ENCODE results near the gene USP7.
"Not testable (repeated sequence)": the region's sequence is repeated elsewhere in the genome, so short reads cannot be mapped to it uniquely, and the experiment has no call there.

The USP7 gene

DNA sequence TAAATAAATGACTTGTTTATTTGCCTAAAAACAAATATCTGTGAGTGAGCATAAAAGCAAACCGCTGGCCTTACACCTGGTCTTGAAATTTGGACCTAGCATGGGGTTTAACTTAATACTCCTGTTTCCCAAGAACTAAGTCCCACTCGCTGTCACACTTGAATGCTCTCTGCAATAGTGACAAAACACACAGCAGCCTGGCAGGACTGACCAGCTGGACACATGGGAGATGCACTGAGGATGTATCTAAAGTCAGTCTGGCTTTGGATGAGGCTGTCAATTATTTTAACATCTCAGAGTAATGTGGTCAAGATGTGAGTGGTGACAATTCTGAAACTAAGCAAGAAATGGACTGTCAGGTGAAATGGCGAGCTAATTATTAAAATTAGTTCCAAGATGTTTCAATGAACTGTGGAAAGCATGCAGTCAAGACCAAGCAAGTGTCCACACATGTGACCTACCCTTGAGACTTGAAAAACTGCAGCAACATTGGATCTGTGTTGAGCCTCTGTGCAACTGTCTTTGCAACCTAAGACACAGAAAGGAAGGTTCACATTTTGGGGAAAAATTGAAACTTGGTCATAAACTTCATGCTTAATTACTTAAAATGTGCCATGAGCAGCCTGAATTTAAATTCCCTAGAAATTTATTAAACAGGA is 64.9 kb downstream of the USP7 start:
- peak; percentile 3 for DNase-seq

- no peak for DNase-seq
Measured at GRCh38 chr16:8894736-8895334, 68.9 kb downstream of the USP7 start.

- no peak for DNase-seq
Measured at GRCh38 chr16:8893976-8894690, 69.6 kb downstream of the USP7 start.

- no peak for DNase-seq
Measured at GRCh38 chr16:8893426-8893825, 70.3 kb downstream of the USP7 start.

DNA sequence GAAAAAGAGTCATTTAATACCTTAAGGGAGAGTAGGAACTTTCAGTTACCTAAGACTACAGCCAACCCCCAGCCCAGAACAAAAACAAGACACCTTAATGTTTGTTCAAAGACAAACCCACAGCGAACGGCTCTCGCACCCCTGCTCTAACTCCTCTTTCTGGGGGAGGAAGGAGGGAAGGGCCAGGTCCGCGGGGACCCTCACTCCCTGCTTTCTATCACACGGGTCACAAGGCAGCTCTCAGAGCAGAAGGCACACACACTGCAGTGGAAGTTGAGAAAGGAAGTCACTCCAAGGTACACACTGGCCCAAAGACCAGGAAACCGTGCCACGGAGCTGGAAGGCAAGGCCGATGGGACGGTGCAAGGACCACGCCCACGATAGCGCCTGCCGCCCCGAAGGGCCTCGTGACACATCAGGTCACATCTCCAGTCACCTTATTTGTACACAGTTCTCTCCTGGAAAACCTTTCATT is 71.6 kb downstream of the USP7 start:
- no peak for DNase-seq

GRCh38 chr16:8890549-8890921 is 73.2 kb downstream of the USP7 start:
- no peak for DNase-seq

DNA sequence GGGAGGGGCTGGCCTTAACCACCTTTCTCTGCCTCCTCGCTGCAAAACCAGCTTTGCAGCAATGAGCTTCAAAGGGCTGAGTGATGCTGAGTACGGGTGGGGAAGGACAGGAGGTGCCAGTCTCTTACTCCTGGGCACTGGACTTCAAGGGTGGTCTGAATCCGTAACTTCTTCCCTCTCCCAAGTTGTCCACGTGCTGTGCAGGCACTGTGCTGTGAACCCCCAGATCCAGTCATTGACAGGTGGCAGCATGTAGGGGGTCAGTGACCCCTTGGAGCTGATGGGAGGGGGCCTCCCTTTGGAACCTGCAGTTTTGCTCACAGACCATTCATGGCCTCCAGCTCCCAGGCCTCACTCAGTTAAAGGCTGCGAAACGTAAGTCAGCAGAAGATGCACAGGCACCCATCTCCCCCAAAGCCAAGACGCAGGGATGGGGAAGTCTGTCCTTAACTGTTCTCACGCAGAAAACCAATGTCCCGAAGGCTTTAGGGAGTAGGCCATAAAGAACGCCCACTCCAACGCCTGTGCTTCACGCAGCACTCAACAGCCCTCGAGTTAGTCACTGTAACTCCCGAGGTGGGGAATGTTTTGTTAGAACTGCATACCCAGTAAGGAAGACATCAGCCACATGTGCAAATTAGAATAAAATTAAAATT is 73.7 kb downstream of the USP7 start:
- no peak for DNase-seq

- no peak for DNase-seq
Measured at GRCh38 chr16:8888951-8889892, 74.5 kb downstream of the USP7 start.

DNA sequence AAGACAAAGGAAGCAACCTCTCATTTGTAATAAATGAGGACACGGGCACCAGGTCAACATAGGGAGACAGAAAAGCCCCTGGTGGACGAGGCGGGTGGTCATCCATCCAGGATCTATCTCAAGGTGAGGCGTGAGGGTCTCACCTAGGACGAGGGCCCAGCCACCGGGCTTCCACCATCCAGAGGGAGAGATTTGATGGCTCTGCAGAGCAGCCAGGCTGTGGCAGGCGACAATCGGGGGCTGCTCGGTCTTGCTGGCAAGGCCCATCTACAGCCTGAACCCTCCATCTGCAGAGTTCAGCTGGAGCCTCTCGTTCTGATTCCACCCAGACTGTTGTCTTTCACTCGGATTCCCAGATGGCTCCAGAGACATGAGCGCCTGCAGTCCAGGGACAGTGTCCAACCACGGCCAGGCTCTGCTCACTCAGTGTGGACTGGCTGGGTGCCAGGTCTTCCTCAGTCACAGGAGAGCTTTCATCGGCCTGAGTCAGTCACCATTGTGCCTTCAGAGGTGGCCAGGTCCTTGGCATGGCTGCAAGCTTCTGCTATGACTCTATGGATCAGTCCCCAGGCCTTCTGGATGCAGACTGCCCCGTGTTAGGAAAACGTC is 75.7 kb downstream of the USP7 start:
- DNase-seq = no peak

- DNase-seq = no peak
Measured at GRCh38 chr16:8887431-8887765, 76.3 kb downstream of the USP7 start.

- DNase-seq = no peak
Measured at GRCh38 chr16:8886593-8887430, 76.9 kb downstream of the USP7 start.

- DNase-seq = no peak
Measured at GRCh38 chr16:8885674-8886592, 77.8 kb downstream of the USP7 start.

DNA sequence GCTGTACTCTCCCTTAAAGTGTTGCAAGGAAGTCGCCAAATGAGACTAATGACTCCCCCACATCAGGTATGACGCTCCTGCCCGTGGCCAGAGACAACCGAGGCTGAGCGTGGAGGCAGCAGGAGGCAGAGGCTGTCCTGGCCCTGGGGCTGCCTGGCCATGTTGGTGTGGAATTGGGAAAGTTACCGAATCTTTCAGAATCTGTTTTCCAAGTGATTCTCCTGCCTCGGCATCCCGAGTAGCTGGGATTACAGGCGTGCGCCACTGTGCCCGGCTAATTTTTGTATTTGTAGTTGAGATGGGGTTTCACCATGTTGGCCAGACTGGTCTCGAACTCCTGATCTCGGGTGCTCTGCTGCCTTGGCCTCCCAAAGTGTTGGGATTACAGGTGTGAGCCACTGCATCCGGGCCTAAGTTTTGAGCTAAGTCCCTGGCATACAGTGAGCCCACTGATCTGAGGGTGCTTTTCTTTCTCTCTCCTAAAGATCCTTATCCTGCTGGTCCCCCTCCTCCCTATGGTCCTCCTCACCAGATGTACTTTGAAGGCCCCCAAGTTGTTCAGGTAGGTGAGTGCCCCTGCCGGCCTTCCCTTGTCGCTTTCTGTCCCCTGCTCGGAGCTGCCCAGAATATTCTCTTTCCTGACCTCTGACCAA is 80.9 kb downstream of the USP7 start:
- no peak for DNase-seq

DNA sequence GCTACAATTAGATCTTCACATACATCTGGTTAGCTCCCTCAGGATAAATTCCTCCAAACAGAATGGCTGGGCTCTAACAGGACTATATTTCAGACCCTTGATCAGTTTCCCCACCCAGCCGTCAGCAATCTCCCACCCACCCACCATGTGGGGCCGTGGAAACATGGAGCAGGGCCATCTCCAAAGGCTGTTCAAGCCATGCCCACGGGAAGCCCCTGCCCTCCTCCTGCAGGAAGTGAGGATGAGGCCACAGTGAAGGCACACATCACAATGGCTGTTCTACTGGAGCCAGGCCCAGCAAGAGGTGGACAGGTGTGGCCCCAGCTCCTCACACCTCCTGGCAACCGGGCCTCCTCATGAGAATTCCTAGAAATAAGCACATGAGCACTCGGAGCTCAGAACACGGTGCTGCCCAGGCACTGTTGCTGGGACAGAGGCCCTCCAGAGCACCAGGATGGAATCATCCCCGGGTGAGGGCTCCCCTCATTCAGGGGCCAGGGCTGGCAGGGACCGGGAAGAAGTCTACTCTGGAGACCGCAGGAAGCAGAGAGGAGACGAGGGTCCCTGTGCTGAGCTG is 81.6 kb downstream of the USP7 start, which contains the start of gene LITAFD:
LITAFD (plus strand) TSS at position 311 of the 577 bp plus-strand sequence. CDS start 2,005 bp downstream, outside the sequence.
- no peak for DNase-seq

- DNase-seq = no peak
Measured at GRCh38 chr16:8880839-8881510, 82.7 kb downstream of the USP7 start.

- no peak for DNase-seq
Measured at GRCh38 chr16:8878523-8878911, 85.2 kb downstream of the USP7 start.

- no peak for DNase-seq
Measured at GRCh38 chr16:8877894-8878522, 85.7 kb downstream of the USP7 start.

DNA sequence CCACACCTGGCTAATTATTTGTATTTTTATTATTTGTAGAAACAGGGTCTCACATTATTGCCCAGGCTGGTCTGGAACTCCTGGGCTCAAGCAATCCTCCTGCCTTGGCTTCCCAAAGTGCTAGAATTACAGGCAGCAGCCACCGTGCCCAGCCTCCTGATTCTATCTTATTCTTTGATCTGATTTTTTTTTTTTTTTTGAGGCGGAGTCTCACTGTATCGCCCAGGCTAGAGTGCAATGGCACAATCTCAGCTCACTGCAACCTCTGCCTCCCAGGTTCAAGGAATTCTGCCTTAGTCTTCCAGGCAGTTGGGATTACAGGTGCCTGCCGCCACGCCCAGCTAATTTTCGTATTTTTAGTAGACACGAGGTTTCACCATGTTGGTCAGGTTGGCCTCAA is 88.4 kb downstream of the USP7 start:
- DNase-seq = not testable (repeated sequence)

All from activated T-cell treated with anti-CD3 and anti-CD28 coated beads, Interleukin-2, amount 50 U/mL, for 1 hour (primary cell).